HCT116 (cell line): ENCODE measurements around the gene RND3. TPM values are rescaled to one million over a fixed set of nuclear protein-coding genes. Genes with fewer than 3 reads are reported as not detected.

Experiments
- ATAC-seq: fragments of 200-7000 bp; cut with Tn5 transposase; 2 replicates; pipeline ENCODE4 v1.9.1; 2020; ENCODE audit warnings: mild to moderate bottlenecking, moderate library complexity
- Bru-seq: library from RNA; stranded (reverse); fragments of 400-500 nt; gene quantifications from one replicate; lab custom pipeline; 2021; lab: Mats Ljungman, UMichigan
- BruChase-seq, 2 experiments: library from RNA; stranded (reverse); fragments of 400-500 nt; gene quantifications; one replicate each; lab custom pipeline; 2021; lab: Mats Ljungman, UMichigan
- BruUV-seq: library from RNA; stranded (reverse); fragments of 400-500 nt; replicated peaks from 2 replicates; lab custom pipeline; 2021; lab: Mats Ljungman, UMichigan
- CTCF ChIA-PET: fragments of 300-600 bp; sonication (Branson Sonifier 250); formaldehyde crosslinking; loops from one replicate; lab custom pipeline; 2021; ENCODE audit warnings: antibody characterized with exemption; lab: Charles Lee
- POLR2A ChIA-PET: fragments of 300-600, 350-600 bp; sonication (Branson Sonifier 250); formaldehyde crosslinking; loops from one replicate; lab custom pipeline; 2021; ENCODE audit warnings: antibody characterized with exemption; lab: Charles Lee
- RAD21 ChIA-PET, 2 experiments: fragments of 300-600 bp; sonication (Branson Sonifier 250); formaldehyde crosslinking; loops; one replicate each; lab custom pipeline; 2023; ENCODE audit warnings: low total read pairs in 2 of 2; ENCODE audit not compliant: uncharacterized antibody in 2 of 2, unreplicated experiment in 2 of 2, low non-redundant PET in 1 of 2; lab: Charles Lee
- DNase-seq: peaks from one replicate; pipeline ENCODE4 v3.0.0-alpha.2; 2010; ENCODE audit warnings: low read depth, low spot score
- H2AFZ ChIP-seq: fragments of 200-600 bp; shearing (Covaris generic), sonication (generic); 2 replicates; pipeline ENCODE4 v1.6.1; 2017; ENCODE audit warnings: low read depth, mixed run types, mixed read lengths, antibody characterized with exemption, low read length; ENCODE audit not compliant: poor library complexity, severe bottlenecking
- H3K27ac ChIP-seq: 2 replicates; pipeline ENCODE4 v1.5.1; 2012; ENCODE audit warnings: low read depth, low read length
- H3K27me3 ChIP-seq: fragments of 200-600 bp; sonication (generic); 2 replicates; pipeline ENCODE4 v1.6.1; 2016; ENCODE audit warnings: mixed run types, low read length, mixed read lengths; ENCODE audit not compliant: insufficient read depth
- H3K36me3 ChIP-seq, 2 experiments: fragments of 200-500 bp in 1 of 2; fragments of 200-600 bp in 1 of 2; sonication (Bioruptor generic) in 1 of 2; sonication (generic) in 1 of 2; 2 replicates each; pipeline versions ENCODE4 v1.5.1 to v1.6.1; 2014 to 2016; ENCODE audit warnings: low read length in 2 of 2, inconsistent platforms in 1 of 2, mixed read lengths in 1 of 2, mixed run types in 1 of 2; ENCODE audit not compliant: insufficient read depth in 2 of 2, control insufficient read depth in 1 of 2
- H3K4me1 ChIP-seq, 2 experiments: fragments of 200-600 bp in 1 of 2; sonication (generic) in 1 of 2; 2 replicates each; pipeline versions ENCODE4 v1.5.1 to v1.6.1; 2012 to 2017; ENCODE audit warnings: low read length in 2 of 2, inconsistent platforms in 1 of 2, mild to moderate bottlenecking in 1 of 2, mixed read lengths in 1 of 2, mixed run types in 1 of 2, moderate library complexity in 1 of 2; ENCODE audit not compliant: insufficient read depth in 2 of 2, control insufficient read depth in 1 of 2
- H3K4me2 ChIP-seq: fragments of 200-600 bp; sonication (generic); 2 replicates; pipeline ENCODE4 v1.6.1; 2017; ENCODE audit warnings: mixed run types, low read length, mixed read lengths
- H3K4me3 ChIP-seq, 2 experiments: fragments of 200-600 bp in 1 of 2; sonication (generic) in 1 of 2; replicated peaks in 1 of 2; 2 replicates each; pipeline ENCODE4 v1.5.1; 2011 to 2016; ENCODE audit warnings: low read length in 2 of 2, control low read depth in 1 of 2, low read depth in 1 of 2, mild to moderate bottlenecking in 1 of 2, mixed read lengths in 1 of 2, mixed run types in 1 of 2
- H3K79me2 ChIP-seq: fragments of 200-600 bp; sonication (generic); 2 replicates; pipeline ENCODE4 v1.6.1; 2017; ENCODE audit warnings: mild to moderate bottlenecking, mixed run types, low read length, moderate library complexity, mixed read lengths; ENCODE audit not compliant: insufficient read depth
- H3K9ac ChIP-seq: fragments of 200-600 bp; sonication (generic); 2 replicates; pipeline ENCODE4 v1.6.1; 2016; ENCODE audit warnings: low read length, mixed read lengths
- H3K9me2 ChIP-seq: fragments of 200-600 bp; sonication (generic), shearing (Covaris generic); 2 replicates; pipeline ENCODE4 v1.6.1; 2017; ENCODE audit warnings: mixed run types, mild to moderate bottlenecking, moderate library complexity; ENCODE audit not compliant: insufficient read depth
- H3K9me3 ChIP-seq, 2 experiments: fragments of 200-500 bp in 1 of 2; fragments of 200-600 bp in 1 of 2; sonication (Bioruptor generic) in 1 of 2; sonication (generic) in 1 of 2; 2 replicates each; pipeline ENCODE4 v1.6.1; 2014 to 2017; ENCODE audit warnings: low read length in 2 of 2, mixed read lengths in 2 of 2, inconsistent platforms in 1 of 2, low read depth in 1 of 2, mild to moderate bottlenecking in 1 of 2, mixed run types in 1 of 2, moderate library complexity in 1 of 2; ENCODE audit not compliant: control insufficient read depth in 1 of 2, insufficient read depth in 1 of 2
- H4K20me1 ChIP-seq: fragments of 200-600 bp; sonication (generic), shearing (Covaris generic); 2 replicates; pipeline ENCODE4 v1.6.1; 2017; ENCODE audit warnings: mixed run types, mild to moderate bottlenecking, moderate library complexity; ENCODE audit not compliant: insufficient read depth
- ATF3 ChIP-seq: IDR thresholded peaks from 2 replicates; pipeline ENCODE4 v1.6.1; 2012
- CTCF ChIP-seq, 3 experiments: fragments of 200-600 bp in 1 of 3; sonication (generic) in 1 of 3; IDR thresholded peaks in 2 of 3; conservative IDR thresholded peaks in 1 of 3; 2 replicates each; pipeline ENCODE4 v1.5.1; 2012 to 2017; ENCODE audit warnings: low read depth in 2 of 3, low read length in 2 of 3, antibody characterized with exemption in 1 of 3, borderline replicate concordance in 1 of 3, control low read depth in 1 of 3, mild to moderate bottlenecking in 1 of 3, mixed read lengths in 1 of 3, mixed run types in 1 of 3, moderate library complexity in 1 of 3; ENCODE audit not compliant: insufficient read depth in 1 of 3
- EGR1 ChIP-seq: IDR thresholded peaks from 2 replicates; pipeline ENCODE4 v1.6.1; 2012; ENCODE audit warnings: low read depth
- ELF1 ChIP-seq: IDR thresholded peaks from 2 replicates; pipeline ENCODE4 v1.6.1; 2012; ENCODE audit warnings: low read depth, borderline replicate concordance
- EZH2 ChIP-seq: fragments of 200-600 bp; sonication (generic); IDR thresholded peaks from 2 replicates; pipeline ENCODE4 v1.6.1; 2017; ENCODE audit warnings: antibody characterized with exemption, mixed run types
- EZH2phosphoT487 ChIP-seq: fragments of 200-600 bp; IDR thresholded peaks from 2 replicates; pipeline ENCODE4 v1.6.1; 2018; ENCODE audit warnings: antibody characterized with exemption, borderline replicate concordance
- JUND ChIP-seq: IDR thresholded peaks from 2 replicates; pipeline ENCODE4 v1.6.1; 2012
- MAX ChIP-seq: IDR thresholded peaks from 2 replicates; pipeline ENCODE4 v1.6.1; 2012
- POLR2A ChIP-seq: IDR thresholded peaks from 2 replicates; pipeline ENCODE4 v1.7.0; 2011; ENCODE audit warnings: borderline replicate concordance; ENCODE audit not compliant: insufficient read depth, insufficient read length; ENCODE audit errors: extremely low read depth
- POLR2AphosphoS5 ChIP-seq: IDR thresholded peaks from 2 replicates; pipeline ENCODE4 v1.6.1; 2011; ENCODE audit warnings: mild to moderate bottlenecking, low read depth, low read length, moderate library complexity
- RAD21 ChIP-seq: IDR thresholded peaks from 2 replicates; pipeline ENCODE4 v1.6.1; 2012; ENCODE audit warnings: low read depth, mild to moderate bottlenecking
- SIN3A ChIP-seq: IDR thresholded peaks from 2 replicates; pipeline ENCODE4 v1.6.1; 2012; ENCODE audit warnings: low read depth
- SP1 ChIP-seq: IDR thresholded peaks from 2 replicates; pipeline ENCODE4 v1.6.1; 2012; ENCODE audit warnings: low read depth
- SRF ChIP-seq: IDR thresholded peaks from 2 replicates; pipeline ENCODE4 v1.6.1; 2012; ENCODE audit warnings: low read depth
- TCF7L2 ChIP-seq: IDR thresholded peaks from 2 replicates; pipeline ENCODE4 v1.7.0; 2011; ENCODE audit warnings: borderline replicate concordance, inconsistent platforms; ENCODE audit not compliant: insufficient read depth, insufficient read length; ENCODE audit errors: extremely low read depth
- YY1 ChIP-seq: IDR thresholded peaks from 2 replicates; pipeline ENCODE4 v1.6.1; 2011; ENCODE audit warnings: low read length, low read depth, moderate library complexity, mild to moderate bottlenecking; ENCODE audit not compliant: insufficient replicate concordance; ENCODE audit errors: extremely low read depth
- ZBTB33 ChIP-seq: IDR thresholded peaks from 2 replicates; pipeline ENCODE4 v1.6.1; 2011; ENCODE audit warnings: mild to moderate bottlenecking, low read length, moderate library complexity; ENCODE audit not compliant: insufficient replicate concordance; ENCODE audit errors: extremely low read depth
- ZFX ChIP-seq: fragments of 450-650 bp; IDR thresholded peaks from 2 replicates; pipeline ENCODE4 v1.6.1; 2017
- ZNF274 ChIP-seq: fragments of 200-500 bp; sonication (Bioruptor generic); IDR thresholded peaks from 2 replicates; pipeline ENCODE4 v1.6.1; 2014; ENCODE audit warnings: mild to moderate bottlenecking, low read depth, low read length, inconsistent platforms
- intact Hi-C: fragments of 100-400 bp; cut with micrococcal nuclease; formaldehyde crosslinking; loops from 2 replicates; pipeline ENCODE4 v1.10.0; 2022
- long read RNA-seq: library from polyadenylated mRNA; unstranded; transcript quantifications from one replicate; pipeline ENCODE4 v2.0.0, GENCODE V29; 2021; ENCODE audit not compliant: unreplicated experiment
- polyA plus RNA-seq: library from polyadenylated mRNA; unstranded; fragments of >200 nt; gene quantifications from 2 replicates; pipeline ENCODE4 v1.2.1, GENCODE V29; 2012; ENCODE audit warnings: missing spikeins
- total RNA-seq: library from RNA; stranded (reverse); gene quantifications from one replicate; pipeline ENCODE4 v1.2.1, GENCODE V29; 2021; ENCODE audit not compliant: unreplicated experiment

RND3 gene
- total RNA-seq (15.0 TPM), Bru-seq, nascent RNA (percentile 93 among the genes with signal in this experiment), BruChase-seq, experiment 1, labeled RNA remaining after a 6-hour chase (percentile 47 among the genes with signal in this experiment), BruChase-seq, experiment 2, labeled RNA remaining after a 2-hour chase (percentile 69 among the genes with signal in this experiment)
- polyA plus RNA-seq, result 14.6 and 17.8 TPM in 2 replicates
- long read RNA-seq, transcript RND3-202 (5 exons, 2,777 nt), result major isoform, 13 of 19 reads
- long read RNA-seq, partial matches to known transcripts, result 0 of 19 reads
- long read RNA-seq, other reads (novel, unspliced or antisense), result 2 of 19 reads

- peak; percentile 98 for DNase-seq
- Histone ChIP-seq H3K4me2 (peak within 1 kb of the TSS; percentile 93), H2AFZ (no peak within 1 kb of the TSS), H4K20me1 (peaks cover 6% of the 10 kb centered on the region; the same call in 1 of the 2 replicates), H3K27me3 (no peaks in the 10 kb centered on the region), H3K4me1 (peaks cover 2 to 30% of the 10 kb centered on the region in 2 experiments), H3K79me2 (peaks cover 47% of the 10 kb centered on the region), H3K27ac (peak within 1 kb of the TSS; percentile 77), H3K4me3 (peak within 1 kb of the TSS; percentile 83 to 87), H3K9me3 (no peaks in the 10 kb centered on the region), H3K9ac (peak within 1 kb of the TSS; percentile 94), H3K36me3 (no peaks in the 10 kb centered on the region; a peak in 1 of 4 replicates), H3K9me2 (no peaks in the 10 kb centered on the region)
- RAD21 ChIA-PET, result no interaction called here
- POLR2A ChIA-PET, result no interaction called here
- intact Hi-C loops, result loop anchor here (1.0 to 10.0 kb wide), 6 partner anchors 115 to 890 kb away; no protein-coding TSS in a partner anchor
- ATAC-seq, result peak; percentile 72
- CTCF ChIA-PET, result no interaction called here
- no TSS peak for BruUV-seq
- TF ChIP-seq ZBTB33 (peak; percentile 63), EGR1 (no peak), ZFX (no peak), TCF7L2 (no peak), POLR2AphosphoS5 (peak; percentile 100), MAX (no peak; the same call in 1 of the 2 replicates), EZH2 (no peak), POLR2A (peak; percentile 99), YY1 (peak; percentile 45), SRF (peak; percentile 98), SIN3A (no peak; the same call in 1 of the 2 replicates), RAD21 (peak; percentile 95), JUND (no peak), ELF1 (no peak), ZNF274 (no peak), SP1 (peak; percentile 47), CTCF (IDR thresholded peaks at IDR 0.05 in 2 of 3, conservative IDR thresholded peaks at IDR 0.05 in 1 of 3; ENCODE audit: borderline replicate concordance in 1 of 3, insufficient read depth in 1 of 3, low read depth in 2 of 3, low read length in 2 of 3) (peak; percentile 75 to 91 (median 79); a peak in 5 of 6 replicates), EZH2phosphoT487 (no peak), ATF3 (no peak)
These were observed at the start of gene RND3 for GRCh38 chr2:150487537-150488429. Gene RND3, minus strand, starts transcription at chr2:150487667. Its CDS starts 250 bp downstream, at chr2:150487417.
